Right atrium auricular region (tissue), 2 donors: Measurements from ENCODE around the gene RAPGEF1. TPM values are rescaled to one million over a fixed set of nuclear protein-coding genes. Genes with fewer than 3 reads are reported as not detected.
"Not testable (repeated sequence)": the region's sequence is repeated elsewhere in the genome, so short reads cannot be mapped to it uniquely, and the experiment has no call there.

Source experiments
- DNase-seq: peaks from one replicate; pipeline ENCODE4 v3.0.0-alpha.2; 2019; ENCODE audit warnings: low spot score
- H3K27ac ChIP-seq, 2 donors: fragments of 200-600 bp; sonication (generic); 1 replicate in 1 of 2; 2 replicates in 1 of 2; pipeline ENCODE4 v1.5.1; 2016 to 2019
- H3K27me3 ChIP-seq, 2 donors: fragments of 200-600 bp; sonication (generic); one replicate each; pipeline versions ENCODE4 v1.5.1 to v1.6.0; 2017 to 2019
- H3K36me3 ChIP-seq: fragments of 200-600 bp; sonication (generic); one replicate; pipeline ENCODE4 v1.5.1; 2016
- H3K4me1 ChIP-seq, 2 donors: fragments of 200-600 bp; sonication (generic); one replicate each; pipeline versions ENCODE4 v1.5.1 to v1.6.0; 2017 to 2019
- H3K4me3 ChIP-seq, 2 donors: fragments of 200-600 bp; sonication (generic); 1 replicate in 1 of 2; 2 replicates in 1 of 2; pipeline ENCODE4 v1.5.1; 2017 to 2019; ENCODE audit warnings: mild to moderate bottlenecking in 1 of 2, moderate library complexity in 1 of 2
- H3K9me3 ChIP-seq, 2 donors: fragments of 200-600 bp; sonication (generic); one replicate each; pipeline ENCODE4 v1.5.1; 2019
- total RNA-seq, 2 donors: library from RNA; depleted of rRNA; stranded (reverse); fragments of >200 nt; gene quantifications; one replicate each; pipeline ENCODE4 v1.1.0, GENCODE V29; 2016
- TF ChIP-seq, protein P1 (sequence below), 2 donors: fragments of 200-600 bp; sonication (generic); IDR thresholded peaks; one replicate each; pipeline ENCODE4 v1.5.1; 2019; ENCODE audit warnings: antibody characterized with exemption in 2 of 2

RAPGEF1 gene
- total RNA-seq, 2 donors from 2014 or later: 59.5 to 65.1 TPM

DNA sequence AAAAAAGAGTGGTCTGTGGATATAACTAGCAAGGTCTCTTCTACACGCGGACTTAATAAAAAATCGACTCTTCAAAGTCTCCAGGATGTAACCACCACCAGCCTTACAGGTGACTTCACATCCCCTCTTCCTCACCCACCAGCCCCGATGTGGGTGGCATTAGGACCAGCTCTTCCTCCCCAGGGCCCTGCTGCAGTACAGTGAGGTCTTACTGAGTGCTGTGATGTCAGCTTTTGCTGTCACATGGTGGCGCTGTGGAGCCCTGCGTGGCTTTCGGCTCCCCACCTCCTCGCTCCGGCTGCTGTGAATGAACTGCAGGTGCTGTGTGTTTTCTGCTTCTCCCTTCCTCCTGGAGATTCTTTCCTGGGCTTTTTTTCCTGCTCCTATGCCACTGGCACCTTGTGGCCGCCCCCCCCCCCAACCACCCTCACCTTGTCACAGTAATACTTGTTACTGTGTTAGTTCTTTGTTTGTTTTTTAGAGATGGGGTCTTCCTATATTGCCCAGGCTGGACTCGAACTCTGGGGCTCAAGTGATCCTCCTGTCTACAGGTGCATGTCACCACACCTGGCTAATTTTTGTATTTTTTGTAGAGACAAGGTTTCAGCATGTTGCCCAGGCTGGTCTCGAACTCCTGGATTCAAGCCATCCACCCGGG lies 15.8 kb upstream of the RAPGEF1 start:
- Histone ChIP-seq H3K27ac (no peak overlapping the region), H3K9me3 (no peaks in the 10 kb centered on the region), H3K4me3 (no peak overlapping the region), H3K27me3 (no peaks in the 10 kb centered on the region), H3K4me1 (no peaks in the 10 kb centered on the region), H3K36me3 (no peaks in the 10 kb centered on the region)
- TF ChIP-seq, protein P1, sequence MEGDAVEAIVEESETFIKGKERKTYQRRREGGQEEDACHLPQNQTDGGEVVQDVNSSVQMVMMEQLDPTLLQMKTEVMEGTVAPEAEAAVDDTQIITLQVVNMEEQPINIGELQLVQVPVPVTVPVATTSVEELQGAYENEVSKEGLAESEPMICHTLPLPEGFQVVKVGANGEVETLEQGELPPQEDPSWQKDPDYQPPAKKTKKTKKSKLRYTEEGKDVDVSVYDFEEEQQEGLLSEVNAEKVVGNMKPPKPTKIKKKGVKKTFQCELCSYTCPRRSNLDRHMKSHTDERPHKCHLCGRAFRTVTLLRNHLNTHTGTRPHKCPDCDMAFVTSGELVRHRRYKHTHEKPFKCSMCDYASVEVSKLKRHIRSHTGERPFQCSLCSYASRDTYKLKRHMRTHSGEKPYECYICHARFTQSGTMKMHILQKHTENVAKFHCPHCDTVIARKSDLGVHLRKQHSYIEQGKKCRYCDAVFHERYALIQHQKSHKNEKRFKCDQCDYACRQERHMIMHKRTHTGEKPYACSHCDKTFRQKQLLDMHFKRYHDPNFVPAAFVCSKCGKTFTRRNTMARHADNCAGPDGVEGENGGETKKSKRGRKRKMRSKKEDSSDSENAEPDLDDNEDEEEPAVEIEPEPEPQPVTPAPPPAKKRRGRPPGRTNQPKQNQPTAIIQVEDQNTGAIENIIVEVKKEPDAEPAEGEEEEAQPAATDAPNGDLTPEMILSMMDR (IDR thresholded peaks at IDR 0.05): peak; percentile 77 to 80
- peak; percentile 76 for DNase-seq

DNA sequence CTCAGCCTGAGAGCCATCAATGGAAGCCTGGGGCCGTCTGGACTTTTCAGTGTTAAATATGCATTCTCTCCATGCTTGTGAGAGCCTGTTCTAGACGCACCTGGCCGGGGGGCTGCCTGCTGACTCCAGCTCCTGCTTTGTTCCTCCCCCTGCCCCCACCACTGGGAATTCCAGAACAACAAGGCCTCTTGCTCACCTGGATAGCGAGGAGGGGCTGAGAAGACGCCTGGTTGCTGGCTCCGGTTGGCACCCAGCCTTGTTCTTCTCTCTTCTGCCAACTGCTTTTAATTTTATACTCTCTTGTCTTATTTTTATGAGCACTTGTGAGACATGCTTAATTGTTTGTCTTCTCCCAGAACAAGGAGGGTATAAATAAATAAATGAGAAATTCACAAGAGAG lies 15.0 kb upstream of the RAPGEF1 start:
- H3K27ac ChIP-seq: no peak overlapping the region
- no peaks in the 10 kb centered on the region for H3K27me3 ChIP-seq
- no peaks in the 10 kb centered on the region for H3K9me3 ChIP-seq
- no peak for DNase-seq
- H3K36me3 ChIP-seq: no peaks in the 10 kb centered on the region
- H3K4me1 ChIP-seq: no peaks in the 10 kb centered on the region
- TF ChIP-seq, protein P1 (IDR thresholded peaks at IDR 0.05): no peak
- H3K4me3 ChIP-seq: no peak overlapping the region

DNA sequence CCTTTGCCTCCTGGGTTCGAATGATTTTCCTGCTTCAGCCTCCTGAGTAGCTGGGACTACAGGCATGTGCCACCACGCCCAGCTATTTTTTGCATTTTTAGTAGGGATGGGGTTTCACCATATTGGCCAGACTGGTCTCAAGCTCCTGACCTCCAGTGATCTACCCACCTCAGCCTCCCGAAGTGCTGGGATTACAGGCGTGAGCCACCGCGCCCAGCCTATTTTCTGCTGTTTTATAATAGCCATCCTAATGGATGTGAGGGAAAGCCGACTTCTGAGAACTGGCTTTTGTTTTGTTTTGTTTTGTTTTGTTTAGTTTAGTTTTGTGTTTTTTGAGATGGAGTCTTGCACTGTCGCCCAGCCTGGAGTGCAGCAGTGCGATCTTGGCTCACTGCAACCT lies 13.9 kb upstream of the RAPGEF1 start:
- DNase-seq, H3K27ac ChIP-seq, H3K9me3 ChIP-seq, H3K4me3 ChIP-seq, H3K4me1 ChIP-seq, H3K27me3 ChIP-seq, H3K36me3 ChIP-seq: not testable (repeated sequence)

DNA sequence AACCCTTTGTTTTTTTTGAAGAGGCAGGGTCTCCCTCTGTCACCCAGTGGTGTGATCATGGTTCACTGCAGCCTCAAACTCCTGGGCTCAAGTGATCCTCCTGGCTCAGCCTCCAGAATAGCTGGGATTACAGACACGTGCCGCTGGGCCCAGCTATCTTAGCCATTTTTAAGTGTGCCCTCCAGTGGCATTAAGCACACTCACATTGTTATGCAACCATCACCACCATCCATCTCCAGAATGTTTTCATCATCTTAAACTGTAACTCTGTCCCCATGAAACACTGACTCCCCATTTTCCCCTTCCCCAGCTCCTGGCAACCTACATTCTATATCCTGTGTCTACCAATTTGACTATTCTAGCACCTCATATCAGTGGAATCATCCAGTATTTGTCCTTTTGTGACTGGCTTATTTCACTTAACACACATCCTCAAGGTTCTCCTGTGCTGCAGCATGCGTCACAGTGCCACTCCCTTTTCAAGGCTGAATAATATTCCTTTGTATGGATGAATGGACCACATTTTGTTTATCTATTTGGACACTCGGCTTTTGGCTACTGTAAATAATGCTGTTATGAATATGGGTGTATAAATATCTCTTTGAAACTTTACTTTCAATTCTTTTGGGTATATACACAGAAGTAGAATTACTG lies 12.5 kb upstream of the RAPGEF1 start:
- Histone ChIP-seq H3K27me3 (no peaks in the 10 kb centered on the region), H3K9me3 (no peaks in the 10 kb centered on the region), H3K27ac (no peak overlapping the region), H3K36me3 (no peaks in the 10 kb centered on the region), H3K4me1 (no peaks in the 10 kb centered on the region), H3K4me3 (no peak overlapping the region)
- TF ChIP-seq, protein P1 (IDR thresholded peaks at IDR 0.05): no peak
- DNase-seq: no peak

DNA sequence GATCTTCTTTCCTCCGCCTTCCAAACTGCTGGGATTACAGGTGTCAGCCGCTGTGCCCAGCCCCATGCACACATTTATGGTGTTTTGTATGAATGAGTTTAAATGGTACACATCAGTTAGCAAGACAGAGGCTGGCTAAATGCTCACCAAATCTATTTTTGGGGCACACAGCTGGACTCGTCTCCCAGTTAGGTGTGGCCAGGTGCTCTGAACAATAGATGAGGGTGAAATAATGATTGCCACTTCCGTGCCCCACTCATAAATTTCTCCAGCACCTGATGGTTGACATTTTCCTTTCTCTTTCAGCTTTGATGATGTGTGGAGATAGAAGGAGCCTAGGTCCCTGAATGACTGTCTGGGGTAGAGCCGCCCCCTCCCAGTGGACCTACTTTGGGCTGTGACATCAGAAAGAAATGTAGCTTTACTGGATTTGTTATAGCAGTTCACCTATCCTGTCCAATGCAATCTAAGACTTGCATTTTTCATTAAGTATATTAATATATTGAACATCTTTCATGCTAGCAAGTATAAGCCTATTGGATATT lies 8.6 kb upstream of the RAPGEF1 start:
- no peaks in the 10 kb centered on the region for H3K36me3 ChIP-seq
- H3K4me3 ChIP-seq: no peak overlapping the region
- H3K9me3 ChIP-seq: no peaks in the 10 kb centered on the region
- DNase-seq: no peak
- H3K27ac ChIP-seq: no peak overlapping the region
- no peaks in the 10 kb centered on the region for H3K27me3 ChIP-seq
- TF ChIP-seq, protein P1 (IDR thresholded peaks at IDR 0.05): no peak
- H3K4me1 ChIP-seq: peaks cover 0 to 10% of the 10 kb centered on the region in 2 donors

DNA sequence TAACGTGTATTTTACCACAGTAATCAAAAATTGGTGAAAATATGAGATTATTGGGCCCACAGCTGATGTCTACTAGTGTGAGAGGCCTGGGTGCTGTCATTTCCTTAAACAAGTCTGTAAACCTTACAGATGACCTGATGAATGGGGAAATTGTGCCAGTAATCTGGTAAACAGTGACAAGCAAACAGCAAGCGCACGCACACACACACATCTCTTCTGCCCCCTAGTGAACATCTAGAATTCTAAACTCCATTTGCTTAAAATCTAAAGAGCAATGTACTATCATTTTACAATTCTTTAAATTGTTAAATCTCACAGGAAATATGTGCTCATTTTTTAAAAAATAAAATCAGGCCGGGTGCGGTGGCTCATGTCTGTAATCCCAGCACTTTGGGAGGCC lies 7.5 kb upstream of the RAPGEF1 start:
- DNase-seq: no peak
- Histone ChIP-seq H3K9me3 (no peaks in the 10 kb centered on the region), H3K27me3 (no peaks in the 10 kb centered on the region), H3K4me3 (no peak overlapping the region), H3K4me1 (peaks cover 0 to 10% of the 10 kb centered on the region in 2 donors), H3K36me3 (no peaks in the 10 kb centered on the region), H3K27ac (no peak overlapping the region)
- TF ChIP-seq, protein P1 (IDR thresholded peaks at IDR 0.05): peak; percentile 34 to 68
